ENCODE data around the gene PRCP. TPM values are rescaled to one million over a fixed set of nuclear protein-coding genes. Genes with fewer than 3 reads are reported as not detected.

PRCP gene
- total RNA-seq, 1 donor from 2014 or later = 27.5 TPM

DNA sequence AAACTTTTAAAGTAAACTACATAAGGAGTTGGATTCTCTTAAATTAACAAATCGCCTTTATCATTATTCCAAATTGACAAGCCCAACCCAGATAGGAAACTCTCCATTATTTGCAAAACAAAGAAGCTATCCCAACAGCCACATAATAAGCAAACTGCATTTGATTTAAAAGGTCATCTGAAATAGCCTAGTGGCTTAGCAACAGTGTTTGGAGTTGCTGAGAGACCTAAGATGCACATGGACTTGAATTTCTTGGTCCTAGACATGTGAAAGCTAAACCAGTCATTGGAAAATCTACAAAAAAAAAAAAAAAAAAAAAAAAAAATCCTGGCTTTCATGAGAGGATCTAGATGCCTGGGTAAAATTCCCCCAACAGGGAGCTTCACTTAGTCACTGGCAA lies 69.5 kb downstream of the PRCP start:
- no peaks in the 10 kb centered on the region for H3K4me1 Mint-ChIP-seq (ENCODE audit: low read depth)
- no peaks in the 10 kb centered on the region for H3K27me3 Mint-ChIP-seq (ENCODE audit: low read depth)
- no peaks in the 10 kb centered on the region for H3K9me3 Mint-ChIP-seq
- H3K36me3 Mint-ChIP-seq (ENCODE audit: low read depth) = peaks cover 9% of the 10 kb centered on the region
- H3K4me3 Mint-ChIP-seq (ENCODE audit: low read depth) = no peak overlapping the region
- DNase-seq (ENCODE audit: low spot score) = no peak
- intact Hi-C loops (cut with micrococcal nuclease) = no loop called here
- no peak overlapping the region for H3K27ac Mint-ChIP-seq

DNA sequence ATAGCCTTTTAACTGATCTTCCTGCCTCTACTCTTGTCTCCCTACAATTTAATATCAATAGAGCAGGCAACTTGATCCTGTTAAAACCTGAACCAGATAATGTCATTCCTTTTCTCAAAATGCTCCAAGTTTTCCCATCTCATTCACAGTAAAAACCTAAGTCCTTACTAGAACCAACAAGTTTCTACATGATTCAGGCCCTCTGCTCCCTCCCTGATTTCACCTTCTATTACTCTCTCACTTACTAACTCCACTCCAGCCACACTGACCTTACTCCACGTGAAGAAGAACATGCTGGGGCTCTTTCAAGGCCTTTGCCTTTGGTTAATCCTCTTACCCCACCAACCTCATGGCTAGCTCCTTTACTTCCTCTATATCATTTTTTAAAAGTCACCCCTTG lies 71.1 kb downstream of the PRCP start:
- intact Hi-C loops (cut with micrococcal nuclease) = no loop called here
- no peak overlapping the region for H3K27ac Mint-ChIP-seq
- no peaks in the 10 kb centered on the region for H3K27me3 Mint-ChIP-seq (ENCODE audit: low read depth)
- H3K36me3 Mint-ChIP-seq (ENCODE audit: low read depth) = peaks cover 3% of the 10 kb centered on the region
- H3K4me1 Mint-ChIP-seq (ENCODE audit: low read depth) = no peaks in the 10 kb centered on the region
- H3K4me3 Mint-ChIP-seq (ENCODE audit: low read depth) = no peak overlapping the region
- DNase-seq (ENCODE audit: low spot score) = no peak
- no peaks in the 10 kb centered on the region for H3K9me3 Mint-ChIP-seq

DNA sequence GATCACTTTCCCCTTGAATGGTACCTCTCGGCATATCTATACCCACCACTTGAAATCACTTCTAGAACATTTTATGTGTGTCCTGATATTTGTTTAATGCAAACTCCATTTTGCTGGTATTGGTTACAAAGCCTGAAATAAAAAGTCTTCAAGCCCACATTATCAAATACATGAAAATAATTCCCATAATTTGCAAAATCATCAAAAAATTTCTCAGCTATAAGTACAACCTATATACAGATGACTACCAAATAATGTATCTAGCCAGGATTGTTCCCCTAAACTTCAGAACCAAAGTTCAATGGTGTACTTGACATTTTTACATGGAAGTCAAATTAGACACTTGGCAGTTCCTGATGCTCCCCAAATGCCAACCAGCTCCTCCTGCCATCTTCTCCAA lies 71.8 kb downstream of the PRCP start:
- Mint-ChIP-seq H3K9me3 (no peaks in the 10 kb centered on the region), H3K36me3 (ENCODE audit: low read depth) (peaks cover 3% of the 10 kb centered on the region), H3K27me3 (ENCODE audit: low read depth) (no peaks in the 10 kb centered on the region), H3K27ac (no peak overlapping the region), H3K4me1 (ENCODE audit: low read depth) (no peaks in the 10 kb centered on the region), H3K4me3 (ENCODE audit: low read depth) (no peak overlapping the region)
- intact Hi-C loops (cut with micrococcal nuclease) = no loop called here
- no peak for DNase-seq (ENCODE audit: low spot score)

DNA sequence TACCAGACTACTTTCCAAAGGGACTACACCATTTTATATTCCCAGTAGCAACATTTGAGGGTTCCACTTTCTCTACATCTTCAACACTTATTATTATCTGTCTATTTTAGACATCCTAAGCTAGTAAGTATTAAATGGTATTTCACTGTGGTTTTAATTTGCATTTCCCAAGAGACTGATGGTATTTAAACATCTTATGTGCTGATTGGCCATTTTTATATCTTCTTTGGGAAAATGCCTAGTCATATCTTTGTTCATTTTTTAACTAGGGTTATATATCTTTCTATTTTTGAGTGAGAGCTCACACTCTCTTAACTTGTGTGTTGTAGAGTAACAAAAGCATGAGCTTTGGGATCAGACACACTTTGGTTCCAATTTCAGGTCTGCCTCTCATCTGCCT lies 73.7 kb downstream of the PRCP start:
- Mint-ChIP-seq H3K4me3 (ENCODE audit: low read depth) (no peak overlapping the region), H3K27ac (no peak overlapping the region), H3K36me3 (ENCODE audit: low read depth) (peaks cover 3% of the 10 kb centered on the region), H3K27me3 (ENCODE audit: low read depth) (no peaks in the 10 kb centered on the region), H3K4me1 (ENCODE audit: low read depth) (no peaks in the 10 kb centered on the region), H3K9me3 (no peaks in the 10 kb centered on the region)
- no peak for DNase-seq (ENCODE audit: low spot score)
- intact Hi-C loops (cut with micrococcal nuclease) = no loop called here

DNA sequence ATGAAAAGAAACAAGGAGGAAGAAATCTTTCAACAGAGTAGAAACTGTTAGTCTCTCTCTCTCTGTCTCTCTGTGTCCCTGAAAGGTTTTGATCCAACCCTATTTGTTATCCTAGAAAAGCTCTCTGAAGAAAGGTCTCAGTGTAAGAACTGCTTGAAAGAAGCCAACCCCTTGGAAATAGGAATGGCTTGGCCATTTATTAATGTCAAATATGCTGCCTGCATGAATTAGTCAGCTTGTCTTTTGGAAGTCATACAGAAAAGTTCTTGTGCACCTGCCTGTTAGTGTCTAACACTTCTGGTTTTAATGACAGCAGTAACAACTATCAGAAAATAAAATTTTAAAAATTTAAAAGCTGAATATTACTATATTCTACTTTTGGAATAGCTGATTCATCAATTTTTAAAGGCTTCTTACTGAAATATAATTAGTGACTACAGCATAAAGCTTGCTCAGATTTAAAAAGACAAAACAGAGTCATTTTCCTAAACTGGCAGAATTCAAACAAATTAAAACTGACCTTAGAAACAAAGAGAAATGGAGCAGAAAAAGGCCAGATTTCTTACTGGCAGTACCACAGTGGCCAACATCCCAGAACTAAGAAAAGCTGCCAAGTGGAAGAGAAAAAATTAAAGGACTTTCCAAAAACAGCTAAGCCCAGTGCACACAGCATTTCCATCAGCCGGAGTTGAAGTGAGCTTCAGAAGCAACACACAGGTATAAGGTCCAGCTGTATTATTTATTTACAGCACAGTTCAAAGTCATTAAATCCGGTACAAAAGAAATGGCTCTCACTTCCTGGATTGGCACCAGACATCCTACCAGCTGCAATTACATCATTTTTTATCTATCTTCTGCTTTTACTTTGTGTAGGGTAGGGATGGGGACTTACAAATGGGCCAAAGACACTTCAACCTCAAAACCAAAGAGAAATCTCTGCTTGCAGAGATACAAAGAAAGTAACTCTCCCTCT lies 76.3 kb downstream of the PRCP start:
- H3K4me3 Mint-ChIP-seq (ENCODE audit: low read depth) = no peak overlapping the region
- H3K9me3 Mint-ChIP-seq = no peaks in the 10 kb centered on the region
- intact Hi-C loops (cut with micrococcal nuclease) = no loop called here
- peaks cover 3% of the 10 kb centered on the region for H3K36me3 Mint-ChIP-seq (ENCODE audit: low read depth)
- no peaks in the 10 kb centered on the region for H3K27me3 Mint-ChIP-seq (ENCODE audit: low read depth)
- no peaks in the 10 kb centered on the region for H3K4me1 Mint-ChIP-seq (ENCODE audit: low read depth)
- DNase-seq (ENCODE audit: low spot score) = no peak
- H3K27ac Mint-ChIP-seq = no peak overlapping the region

DNA sequence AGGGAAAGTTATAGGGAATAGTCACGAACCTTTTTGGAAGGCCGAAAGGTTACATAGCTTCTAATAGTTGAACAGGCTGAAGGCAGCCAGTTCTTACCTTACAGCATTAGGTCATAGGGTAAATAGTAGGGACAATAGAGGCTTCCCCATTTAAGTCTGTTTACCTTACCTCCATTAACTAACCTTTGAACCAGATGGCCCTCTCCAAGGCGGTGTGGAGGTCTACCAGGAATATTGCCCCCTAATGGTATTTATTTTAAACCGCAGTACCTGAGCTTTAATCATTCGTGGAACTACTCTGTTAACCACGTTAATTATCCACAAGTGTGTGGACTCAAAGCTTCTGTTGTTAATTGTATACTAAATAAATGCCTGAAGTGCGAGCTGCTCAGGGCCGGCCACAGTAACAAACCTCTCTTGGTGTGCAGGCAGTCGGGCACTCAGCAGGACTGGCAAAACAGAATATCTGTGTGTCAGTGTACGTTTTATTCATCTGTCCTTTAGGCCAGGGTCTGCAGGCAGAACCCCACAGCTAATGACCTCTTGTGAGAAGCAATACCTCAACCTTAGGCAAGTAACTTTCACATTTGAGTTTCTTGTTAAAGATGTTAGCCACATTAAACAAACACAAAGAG lies 81.7 kb downstream of the PRCP start:
- Mint-ChIP-seq H3K4me3 (ENCODE audit: low read depth) (no peak overlapping the region), H3K9me3 (no peaks in the 10 kb centered on the region), H3K36me3 (ENCODE audit: low read depth) (no peaks in the 10 kb centered on the region), H3K27me3 (ENCODE audit: low read depth) (peaks cover 11% of the 10 kb centered on the region), H3K27ac (no peak overlapping the region), H3K4me1 (ENCODE audit: low read depth) (no peaks in the 10 kb centered on the region)
- intact Hi-C loops (cut with micrococcal nuclease) = no loop called here
- no peak for DNase-seq (ENCODE audit: low spot score)

DNA sequence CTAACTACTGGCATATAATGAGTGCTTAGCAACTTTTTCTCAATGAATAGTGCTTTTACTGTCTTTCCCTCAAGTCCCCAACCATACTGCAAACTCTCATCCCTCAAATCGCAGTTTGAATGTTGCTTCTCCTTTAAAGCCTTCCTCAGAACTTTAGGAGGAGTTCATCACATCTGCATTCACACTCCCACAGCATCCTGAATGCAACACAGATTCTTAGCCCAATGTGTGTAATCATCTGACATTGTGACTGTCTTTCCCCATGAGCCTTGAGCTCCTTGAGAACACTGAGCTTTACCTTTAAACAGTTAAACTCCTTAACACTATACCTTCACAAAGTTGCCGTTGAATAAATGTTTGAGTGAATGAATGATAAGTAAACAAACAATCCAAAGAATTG lies 84.8 kb downstream of the PRCP start:
- Mint-ChIP-seq H3K27me3 (ENCODE audit: low read depth) (peaks cover 11% of the 10 kb centered on the region), H3K4me3 (ENCODE audit: low read depth) (no peak overlapping the region), H3K27ac (no peak overlapping the region), H3K36me3 (ENCODE audit: low read depth) (no peaks in the 10 kb centered on the region), H3K4me1 (ENCODE audit: low read depth) (no peaks in the 10 kb centered on the region), H3K9me3 (no peaks in the 10 kb centered on the region)
- intact Hi-C loops (cut with micrococcal nuclease) = no loop called here
- DNase-seq (ENCODE audit: low spot score) = no peak

DNA sequence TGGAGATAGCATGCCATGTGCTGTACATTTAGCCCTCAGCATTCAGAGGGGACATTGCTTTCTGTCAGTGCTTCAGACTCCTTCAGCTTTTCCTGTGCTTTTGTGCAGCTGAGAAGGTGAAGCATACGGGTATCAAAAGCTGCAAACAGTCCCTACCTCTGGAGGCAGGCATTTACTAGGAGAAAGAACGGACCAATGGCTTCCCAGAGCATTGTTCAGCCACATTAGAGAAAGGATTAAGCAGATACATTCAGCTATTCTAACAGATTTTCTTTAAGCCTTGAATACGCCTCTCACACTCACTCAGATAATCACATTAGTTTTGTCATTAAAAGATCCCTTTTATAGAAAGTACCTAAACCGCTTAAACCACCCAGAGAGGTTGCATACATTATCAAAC lies 85.9 kb downstream of the PRCP start:
- H3K36me3 Mint-ChIP-seq (ENCODE audit: low read depth) = no peaks in the 10 kb centered on the region
- H3K27me3 Mint-ChIP-seq (ENCODE audit: low read depth) = peaks cover 12% of the 10 kb centered on the region
- intact Hi-C loops (cut with micrococcal nuclease) = no loop called here
- no peak overlapping the region for H3K4me3 Mint-ChIP-seq (ENCODE audit: low read depth)
- no peak for DNase-seq (ENCODE audit: low spot score)
- H3K4me1 Mint-ChIP-seq (ENCODE audit: low read depth) = no peaks in the 10 kb centered on the region
- no peak overlapping the region for H3K27ac Mint-ChIP-seq
- H3K9me3 Mint-ChIP-seq = no peaks in the 10 kb centered on the region

DNA sequence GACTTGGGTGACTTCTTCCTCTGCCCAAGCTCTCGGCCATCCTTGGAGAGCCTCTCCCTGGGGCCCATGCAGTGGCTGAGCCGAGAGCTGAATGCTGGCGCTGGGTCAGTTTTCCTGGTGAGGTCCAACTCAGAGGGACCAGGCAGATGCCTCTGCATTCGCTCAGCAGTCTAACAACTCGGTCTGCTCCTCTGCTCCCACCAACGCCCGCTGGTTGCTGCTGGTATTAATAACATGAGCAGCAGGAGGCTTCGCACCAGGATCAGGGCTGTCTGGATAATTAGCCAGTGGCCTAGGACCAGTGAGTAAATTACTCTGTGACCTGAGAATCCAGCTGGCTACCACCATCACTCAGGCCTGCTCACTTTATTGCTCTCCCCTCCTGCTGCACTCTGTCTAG lies 88.9 kb downstream of the PRCP start:
- no peaks in the 10 kb centered on the region for H3K9me3 Mint-ChIP-seq
- H3K27ac Mint-ChIP-seq = no peak overlapping the region
- no peaks in the 10 kb centered on the region for H3K4me1 Mint-ChIP-seq (ENCODE audit: low read depth)
- no peak for DNase-seq (ENCODE audit: low spot score)
- H3K27me3 Mint-ChIP-seq (ENCODE audit: low read depth) = peaks cover 20% of the 10 kb centered on the region
- intact Hi-C loops (cut with micrococcal nuclease) = no loop called here
- no peaks in the 10 kb centered on the region for H3K36me3 Mint-ChIP-seq (ENCODE audit: low read depth)
- H3K4me3 Mint-ChIP-seq (ENCODE audit: low read depth) = no peak overlapping the region

DNA sequence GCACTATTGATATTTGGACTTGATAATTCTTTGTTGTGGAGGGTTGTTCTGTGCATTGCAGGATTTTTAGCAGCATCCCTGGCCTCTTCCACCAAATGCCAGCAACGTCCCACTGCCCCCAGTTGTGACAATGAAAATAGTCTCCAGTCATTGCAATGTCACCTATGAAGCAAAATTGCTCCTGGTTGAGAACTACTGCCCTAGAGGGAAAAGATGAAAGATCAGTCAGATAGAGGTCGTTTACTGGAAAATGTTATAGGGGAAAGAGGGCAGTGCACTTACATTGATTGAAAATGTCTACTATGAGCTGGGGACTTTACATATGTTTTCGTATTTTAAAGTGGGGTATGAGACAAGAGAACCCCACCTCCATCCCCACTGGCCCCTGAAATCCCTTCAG lies 89.5 kb downstream of the PRCP start:
- Mint-ChIP-seq H3K36me3 (ENCODE audit: low read depth) (no peaks in the 10 kb centered on the region), H3K27me3 (ENCODE audit: low read depth) (peaks cover 24% of the 10 kb centered on the region), H3K4me3 (ENCODE audit: low read depth) (no peak overlapping the region), H3K27ac (no peak overlapping the region), H3K9me3 (no peaks in the 10 kb centered on the region), H3K4me1 (ENCODE audit: low read depth) (no peaks in the 10 kb centered on the region)
- intact Hi-C loops (cut with micrococcal nuclease) = no loop called here
- no peak for DNase-seq (ENCODE audit: low spot score)

DNA sequence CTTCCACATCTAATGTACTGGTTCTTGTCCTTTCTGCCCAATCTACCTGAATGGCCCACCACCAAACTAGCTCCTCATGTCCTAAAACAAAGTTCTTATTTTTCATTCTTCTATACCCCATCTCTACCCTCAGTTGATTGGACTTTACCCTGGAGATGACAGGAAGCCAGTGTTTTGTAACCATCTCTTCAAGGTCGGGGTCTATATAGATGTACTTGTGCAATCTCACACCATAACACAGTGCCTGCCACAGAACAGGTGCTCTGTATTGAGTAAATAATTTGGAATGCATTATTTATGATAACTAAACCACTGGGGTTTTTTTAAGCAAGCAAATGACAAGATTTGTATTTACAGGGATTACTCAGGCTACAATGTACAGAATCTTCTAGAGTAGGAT lies 89.9 kb downstream of the PRCP start:
- intact Hi-C loops (cut with micrococcal nuclease) = no loop called here
- Mint-ChIP-seq H3K4me1 (ENCODE audit: low read depth) (no peaks in the 10 kb centered on the region), H3K4me3 (ENCODE audit: low read depth) (no peak overlapping the region), H3K9me3 (no peaks in the 10 kb centered on the region), H3K27me3 (ENCODE audit: low read depth) (peaks cover 26% of the 10 kb centered on the region), H3K36me3 (ENCODE audit: low read depth) (no peaks in the 10 kb centered on the region), H3K27ac (no peak overlapping the region)
- no peak for DNase-seq (ENCODE audit: low spot score)

DNA sequence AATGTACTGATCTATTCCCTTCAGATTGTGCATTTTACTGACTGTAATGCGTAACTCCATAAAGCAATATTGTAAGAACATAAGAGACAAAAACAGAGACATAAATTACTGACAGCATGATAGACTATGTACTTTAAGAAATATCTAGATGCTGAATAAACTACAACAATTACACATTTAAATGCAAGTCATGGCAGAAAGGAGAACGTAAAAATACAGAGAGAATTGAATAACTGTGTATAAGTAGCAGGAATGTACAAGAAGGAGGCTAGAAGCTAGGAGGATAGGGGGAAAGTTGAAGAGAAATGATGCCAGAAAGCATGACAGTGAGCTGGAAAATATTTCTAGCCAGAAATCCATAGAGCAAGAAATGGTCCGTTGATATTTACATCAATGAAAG lies 92.6 kb downstream of the PRCP start:
- H3K4me1 Mint-ChIP-seq (ENCODE audit: low read depth) = no peaks in the 10 kb centered on the region
- intact Hi-C loops (cut with micrococcal nuclease) = no loop called here
- H3K27me3 Mint-ChIP-seq (ENCODE audit: low read depth) = peaks cover 24% of the 10 kb centered on the region
- no peaks in the 10 kb centered on the region for H3K36me3 Mint-ChIP-seq (ENCODE audit: low read depth)
- H3K9me3 Mint-ChIP-seq = no peaks in the 10 kb centered on the region
- no peak overlapping the region for H3K27ac Mint-ChIP-seq
- no peak overlapping the region for H3K4me3 Mint-ChIP-seq (ENCODE audit: low read depth)
- DNase-seq (ENCODE audit: low spot score) = no peak

DNA sequence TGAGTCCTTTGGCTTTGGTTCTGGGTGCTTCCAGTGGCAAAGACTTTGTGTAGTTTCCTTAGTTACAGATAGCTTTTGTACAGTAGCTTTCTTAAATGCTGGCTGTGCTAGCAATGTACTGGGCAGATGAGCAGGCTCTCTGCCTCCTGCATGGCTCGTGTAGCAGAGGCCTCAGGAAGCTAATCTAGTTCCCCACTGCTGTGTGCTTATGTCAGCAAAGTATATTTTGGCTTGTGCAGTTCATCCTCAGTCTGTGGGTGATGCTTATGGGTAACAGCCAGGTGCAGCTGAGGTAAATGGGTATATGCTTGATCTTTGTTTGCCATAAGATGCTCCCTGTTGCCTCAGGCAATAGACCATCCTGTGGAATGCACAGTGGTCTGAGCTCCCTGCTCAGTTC lies 97.5 kb downstream of the PRCP start:
- Mint-ChIP-seq H3K9me3 (no peaks in the 10 kb centered on the region), H3K4me1 (ENCODE audit: low read depth) (no peaks in the 10 kb centered on the region), H3K4me3 (ENCODE audit: low read depth) (no peak overlapping the region), H3K27me3 (ENCODE audit: low read depth) (peaks cover 29% of the 10 kb centered on the region), H3K27ac (no peak overlapping the region), H3K36me3 (ENCODE audit: low read depth) (no peaks in the 10 kb centered on the region)
- DNase-seq (ENCODE audit: low spot score) = no peak
- intact Hi-C loops (cut with micrococcal nuclease) = no loop called here
